ENCODE measurements around the gene GBE1. TPM values are rescaled to one million over a fixed set of nuclear protein-coding genes. Genes with fewer than 3 reads are reported as not detected.
"Not testable (repeated sequence)": the region's sequence is repeated elsewhere in the genome, so short reads cannot be mapped to it uniquely, and the experiment has no call there.

GBE1 gene
- polyA plus RNA-seq, 1 experiment = 37.0 TPM

DNA sequence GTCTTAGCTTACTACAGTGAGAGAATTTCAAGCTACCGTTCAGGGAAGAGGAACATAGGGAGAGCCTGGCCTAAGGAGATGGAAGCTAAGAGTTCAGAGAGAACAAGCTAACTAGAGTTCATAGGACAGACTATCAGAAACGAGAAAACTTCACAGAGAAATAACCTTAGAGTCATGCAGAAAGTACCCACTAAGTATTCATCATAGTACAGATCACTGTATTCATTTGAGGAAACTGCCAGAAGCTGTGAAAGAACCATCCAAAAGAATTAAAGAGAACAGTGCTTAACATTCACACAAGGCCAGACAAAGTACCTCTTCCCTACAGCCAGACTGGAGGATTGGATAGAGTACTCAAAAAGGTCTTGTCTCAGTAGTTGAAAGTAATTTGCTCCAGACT is 15.2 kb upstream of the GBE1 start:
- POLR2A ChIA-PET = no interaction called here
- Histone ChIP-seq H3K36me3 (ENCODE audit: control insufficient read depth, insufficient read depth, low read length) (no peaks in the 10 kb centered on the region), H3K27me3 (ENCODE audit: control insufficient read depth, insufficient read depth, low read length) (no peaks in the 10 kb centered on the region), H3K4me3 (ENCODE audit: low read depth, low read length) (no peak overlapping the region)
- CTCF ChIA-PET = no interaction called here
- TF ChIP-seq, protein P1, sequence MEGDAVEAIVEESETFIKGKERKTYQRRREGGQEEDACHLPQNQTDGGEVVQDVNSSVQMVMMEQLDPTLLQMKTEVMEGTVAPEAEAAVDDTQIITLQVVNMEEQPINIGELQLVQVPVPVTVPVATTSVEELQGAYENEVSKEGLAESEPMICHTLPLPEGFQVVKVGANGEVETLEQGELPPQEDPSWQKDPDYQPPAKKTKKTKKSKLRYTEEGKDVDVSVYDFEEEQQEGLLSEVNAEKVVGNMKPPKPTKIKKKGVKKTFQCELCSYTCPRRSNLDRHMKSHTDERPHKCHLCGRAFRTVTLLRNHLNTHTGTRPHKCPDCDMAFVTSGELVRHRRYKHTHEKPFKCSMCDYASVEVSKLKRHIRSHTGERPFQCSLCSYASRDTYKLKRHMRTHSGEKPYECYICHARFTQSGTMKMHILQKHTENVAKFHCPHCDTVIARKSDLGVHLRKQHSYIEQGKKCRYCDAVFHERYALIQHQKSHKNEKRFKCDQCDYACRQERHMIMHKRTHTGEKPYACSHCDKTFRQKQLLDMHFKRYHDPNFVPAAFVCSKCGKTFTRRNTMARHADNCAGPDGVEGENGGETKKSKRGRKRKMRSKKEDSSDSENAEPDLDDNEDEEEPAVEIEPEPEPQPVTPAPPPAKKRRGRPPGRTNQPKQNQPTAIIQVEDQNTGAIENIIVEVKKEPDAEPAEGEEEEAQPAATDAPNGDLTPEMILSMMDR (IDR thresholded peaks at IDR 0.05; ENCODE audit: insufficient read depth, low read depth, low read length) = no peak
- no peak for DNase-seq (ENCODE audit: low read depth)

DNA sequence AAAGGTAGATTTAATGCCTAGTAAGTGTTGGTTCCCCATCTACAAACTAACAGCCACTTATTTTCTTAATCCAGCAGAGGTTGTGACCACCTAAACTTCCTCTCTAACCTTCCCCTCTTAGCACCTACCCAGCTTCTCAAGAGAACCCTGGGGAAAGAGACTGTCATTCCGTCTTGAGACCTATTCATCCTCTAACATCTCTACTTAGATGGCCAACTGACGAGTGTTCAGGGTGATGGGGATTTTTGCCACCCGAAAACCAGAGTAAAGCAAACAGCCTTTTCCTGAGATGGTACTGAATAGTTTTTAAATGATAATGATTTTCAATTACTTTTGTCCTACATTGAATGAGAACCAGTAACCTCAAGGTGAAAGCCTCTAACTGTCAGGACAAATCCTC is 9.3 kb upstream of the GBE1 start:
- TF ChIP-seq, protein P1 (IDR thresholded peaks at IDR 0.05; ENCODE audit: insufficient read depth, low read depth, low read length) = no peak
- Histone ChIP-seq H3K27me3 (ENCODE audit: control insufficient read depth, insufficient read depth, low read length) (no peaks in the 10 kb centered on the region), H3K4me3 (ENCODE audit: low read depth, low read length) (no peak overlapping the region), H3K36me3 (ENCODE audit: control insufficient read depth, insufficient read depth, low read length) (no peaks in the 10 kb centered on the region)
- CTCF ChIA-PET = no interaction called here
- no peak for DNase-seq (ENCODE audit: low read depth)
- POLR2A ChIA-PET = no interaction called here

DNA sequence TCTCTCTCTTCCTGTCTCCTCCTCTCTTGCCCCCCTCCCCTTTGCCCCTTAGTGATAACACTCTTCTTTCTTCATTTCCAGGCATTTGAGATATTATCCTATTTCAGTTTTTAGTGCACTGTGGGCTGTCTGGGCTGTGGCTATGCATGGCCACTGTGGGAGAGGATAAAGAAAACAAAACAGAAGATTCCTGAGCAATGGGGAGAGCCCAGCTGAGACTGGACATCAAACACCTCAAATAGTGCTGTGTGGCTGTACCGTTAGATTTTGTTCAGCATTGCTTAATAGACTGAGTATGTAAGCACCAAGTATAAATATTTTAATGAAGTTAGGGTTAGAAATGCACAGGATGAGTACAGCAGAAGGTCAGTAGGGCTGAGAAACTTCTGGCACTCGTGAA is 7.9 kb upstream of the GBE1 start:
- no peak overlapping the region for H3K4me3 ChIP-seq (ENCODE audit: low read depth, low read length)
- ChIA-PET POLR2A (no interaction called here), CTCF (no interaction called here)
- TF ChIP-seq, protein P1 (IDR thresholded peaks at IDR 0.05; ENCODE audit: insufficient read depth, low read depth, low read length) = no peak
- H3K27me3 ChIP-seq (ENCODE audit: control insufficient read depth, insufficient read depth, low read length) = no peaks in the 10 kb centered on the region
- no peak for DNase-seq (ENCODE audit: low read depth)
- H3K36me3 ChIP-seq (ENCODE audit: control insufficient read depth, insufficient read depth, low read length) = no peaks in the 10 kb centered on the region

DNA sequence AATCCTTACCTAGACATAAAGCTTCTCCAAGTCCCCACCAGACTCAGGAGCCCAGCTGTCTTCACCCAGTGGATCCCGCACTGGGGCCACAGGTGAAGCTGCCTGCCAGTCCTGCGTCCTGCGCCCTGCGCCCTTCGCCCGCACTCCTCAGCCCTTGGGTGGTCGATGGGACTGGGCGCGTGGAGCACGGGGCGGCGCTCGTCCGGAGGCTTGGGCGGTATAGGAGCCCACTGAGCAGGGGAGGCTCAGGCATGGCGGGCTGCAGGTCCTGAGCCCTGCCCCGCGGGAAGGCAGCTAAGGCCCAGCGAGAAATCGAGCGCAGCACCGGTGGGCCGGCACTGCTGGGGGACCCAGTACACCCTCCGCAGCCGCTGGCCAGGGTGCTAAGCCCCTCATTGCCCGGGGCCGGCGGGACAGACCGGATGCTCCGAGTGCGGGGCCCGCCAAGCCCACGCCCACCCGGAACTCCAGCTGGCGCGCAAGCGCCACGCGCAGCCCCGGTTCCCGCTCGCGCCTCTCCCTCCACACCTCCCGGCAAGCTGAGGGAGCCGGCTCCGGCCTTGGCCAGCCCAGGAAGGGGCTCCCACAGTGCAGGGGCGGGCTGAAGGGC is 5.9 kb upstream of the GBE1 start:
- H3K4me3 ChIP-seq (ENCODE audit: low read depth, low read length); H3K27me3 ChIP-seq (ENCODE audit: control insufficient read depth, insufficient read depth, low read length); H3K36me3 ChIP-seq (ENCODE audit: control insufficient read depth, insufficient read depth, low read length); DNase-seq (ENCODE audit: low read depth); POLR2A ChIA-PET: not testable (repeated sequence)
- CTCF ChIA-PET = interaction anchor here (0.9 kb wide), 1 partner anchor 100 kb away, joined by 3 read pairs; no protein-coding TSS in a partner anchor

DNA sequence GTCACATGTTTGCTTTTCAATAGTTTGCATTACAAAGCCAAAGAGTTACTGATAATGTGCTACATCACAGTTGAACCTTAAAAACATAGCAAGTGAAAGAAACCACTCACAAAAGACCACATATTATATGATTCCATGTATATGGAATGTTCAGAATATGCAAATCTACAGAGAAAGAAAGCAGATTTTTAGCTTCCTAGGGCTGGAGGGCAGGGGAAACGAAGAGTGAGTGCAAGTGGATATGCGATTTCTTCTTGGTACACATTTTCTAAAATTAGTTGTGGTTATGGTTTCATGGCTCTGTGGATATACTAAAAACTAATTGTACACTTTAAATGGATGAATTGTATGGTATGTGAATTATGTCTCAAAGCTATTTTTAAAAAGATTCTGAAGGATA is 4.0 kb upstream of the GBE1 start:
- Histone ChIP-seq H3K36me3 (ENCODE audit: control insufficient read depth, insufficient read depth, low read length) (no peaks in the 10 kb centered on the region), H3K27me3 (ENCODE audit: control insufficient read depth, insufficient read depth, low read length) (no peaks in the 10 kb centered on the region), H3K4me3 (ENCODE audit: low read depth, low read length) (no peak overlapping the region)
- TF ChIP-seq, protein P1 (IDR thresholded peaks at IDR 0.05; ENCODE audit: insufficient read depth, low read depth, low read length) = no peak
- DNase-seq (ENCODE audit: low read depth) = no peak
- ChIA-PET POLR2A (no interaction called here), CTCF (no interaction called here)

DNA sequence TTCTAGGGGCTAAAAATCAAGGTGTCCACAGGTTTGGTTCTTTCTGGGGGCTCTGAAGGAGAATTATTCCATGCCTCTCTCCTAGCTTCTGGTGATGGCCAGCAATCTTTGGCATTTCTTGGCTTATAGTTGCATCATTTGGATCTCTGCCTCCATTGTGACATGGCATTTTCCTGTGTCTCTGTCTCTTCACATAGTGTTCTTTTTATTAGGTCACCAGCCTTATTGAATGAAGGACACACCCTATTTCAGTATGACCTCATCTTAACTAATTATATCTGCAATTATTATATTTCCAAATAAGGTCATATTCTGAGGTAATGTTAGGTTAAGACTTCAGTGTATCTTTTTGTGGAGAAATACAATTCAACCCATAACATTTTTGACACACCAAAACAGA is 3.2 kb upstream of the GBE1 start:
- TF ChIP-seq, protein P1 (IDR thresholded peaks at IDR 0.05; ENCODE audit: insufficient read depth, low read depth, low read length) = no peak
- H3K27me3 ChIP-seq (ENCODE audit: control insufficient read depth, insufficient read depth, low read length) = no peaks in the 10 kb centered on the region
- no peak for DNase-seq (ENCODE audit: low read depth)
- ChIA-PET POLR2A (no interaction called here), CTCF (interaction anchor here (0.6 to 0.7 kb wide), 2 partner anchors 8 to 27 kb away, joined by 3 read pairs; no protein-coding TSS in a partner anchor)
- no peak overlapping the region for H3K4me3 ChIP-seq (ENCODE audit: low read depth, low read length)
- no peaks in the 10 kb centered on the region for H3K36me3 ChIP-seq (ENCODE audit: control insufficient read depth, insufficient read depth, low read length)
